SU-DHL-6 (cell line): ENCODE data around the gene RAD9A.

ENCODE experiments used
- CTCF ChIP-seq: fragments of 200-600 bp; sonication (generic); IDR thresholded peaks from one replicate; pipeline ENCODE4 v1.5.1; 2017; ENCODE audit warnings: antibody characterized with exemption, mild to moderate bottlenecking, low read length, moderate library complexity; ENCODE audit not compliant: insufficient read depth, poor library complexity, severe bottlenecking
- EZH2phosphoT487 ChIP-seq: fragments of 200-600 bp; sonication (generic), shearing (Covaris generic); conservative IDR thresholded peaks from 2 replicates; pipeline ENCODE4 v1.6.1; 2018; ENCODE audit warnings: mild to moderate bottlenecking, antibody characterized with exemption, low read length, moderate library complexity, mixed read lengths

- TF ChIP-seq CTCF, result no peak
- TF ChIP-seq EZH2phosphoT487, result no peak
Measured at GRCh38 chr11:67349036-67349435, 42.8 kb upstream of the RAD9A start.
